CD4-positive, alpha-beta T cell treated with Interferon gamma for 1 hour (primary cell): ENCODE measurements around the gene SAMD15.
A peak's percentile ranks its signal among the peaks of the same experiment; 100 is the strongest.
"Not testable (repeated sequence)": the region's sequence is repeated elsewhere in the genome, so short reads cannot be mapped to it uniquely, and the experiment has no call there.

Source experiments
- DNase-seq: peaks from one replicate; pipeline ENCODE4 v3.0.0-alpha.2; 2020

SAMD15 gene

DNA sequence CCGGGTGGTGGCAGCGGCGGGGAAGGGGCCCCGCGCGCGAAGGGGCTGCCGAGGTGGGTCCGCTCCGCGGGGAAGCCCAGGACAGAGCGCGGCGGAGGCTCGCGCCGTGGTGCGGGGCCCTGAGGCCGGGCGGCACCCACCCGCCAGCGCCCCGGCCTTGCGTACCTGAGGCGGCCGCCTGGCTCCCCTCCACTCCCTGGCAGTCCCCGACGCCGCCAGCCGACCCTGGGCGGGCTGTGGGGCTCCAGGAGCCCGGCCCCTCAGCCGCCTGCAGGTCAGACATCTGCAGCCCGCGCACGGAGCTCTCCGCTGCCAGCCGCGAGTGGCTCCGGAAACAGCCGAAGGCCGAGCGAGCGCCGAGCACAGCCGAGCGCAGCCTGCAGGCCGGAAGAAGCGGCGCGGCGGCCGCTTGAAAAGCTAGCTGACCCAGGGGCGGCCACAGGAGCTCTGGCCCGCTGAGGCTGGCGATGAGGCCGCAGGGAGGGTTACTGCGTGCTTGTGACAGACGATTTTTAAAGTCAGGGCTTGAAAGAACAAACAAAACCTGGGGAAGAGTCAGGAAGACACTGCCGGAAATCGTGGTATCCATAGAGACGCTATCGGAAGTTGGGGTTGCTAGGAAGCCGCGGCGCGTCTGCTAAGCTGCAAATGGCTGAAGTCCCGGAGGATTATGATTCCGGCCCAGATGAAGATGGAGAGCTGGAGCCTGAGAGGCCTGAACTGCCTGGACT, at the start of gene SAMD15, which contains the start of gene TMED8:
TSS of gene SAMD15 (plus strand) at position 609 of the 731 bp plus-strand sequence. CDS start at position 649, 40 bp downstream.
TSS of gene TMED8 (minus strand) at position 324 of the 731 bp plus-strand sequence. CDS start at position 283, 41 bp downstream.
- peak; percentile 81 for DNase-seq

DNA sequence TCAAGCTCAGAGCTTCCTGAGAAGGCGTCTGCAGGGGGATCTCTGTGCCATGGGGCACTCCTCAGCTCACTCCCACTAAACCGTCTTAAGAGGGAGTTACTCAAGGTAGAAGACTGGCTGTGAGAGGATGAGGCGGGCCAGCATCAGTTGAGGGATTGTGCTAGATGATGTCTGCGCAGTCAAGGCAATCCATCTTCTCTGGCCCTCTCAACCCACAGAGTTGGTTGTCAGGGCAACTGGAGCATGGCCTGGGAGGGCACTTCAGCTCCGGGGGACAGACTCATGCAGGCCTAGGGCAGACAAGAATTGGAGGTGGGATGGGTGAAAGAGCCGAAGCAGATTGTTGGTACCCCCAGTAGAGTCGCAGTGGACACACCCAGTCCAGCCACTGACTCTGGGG, 47.3 kb upstream of the SAMD15 start:
- no peak for DNase-seq

DNA sequence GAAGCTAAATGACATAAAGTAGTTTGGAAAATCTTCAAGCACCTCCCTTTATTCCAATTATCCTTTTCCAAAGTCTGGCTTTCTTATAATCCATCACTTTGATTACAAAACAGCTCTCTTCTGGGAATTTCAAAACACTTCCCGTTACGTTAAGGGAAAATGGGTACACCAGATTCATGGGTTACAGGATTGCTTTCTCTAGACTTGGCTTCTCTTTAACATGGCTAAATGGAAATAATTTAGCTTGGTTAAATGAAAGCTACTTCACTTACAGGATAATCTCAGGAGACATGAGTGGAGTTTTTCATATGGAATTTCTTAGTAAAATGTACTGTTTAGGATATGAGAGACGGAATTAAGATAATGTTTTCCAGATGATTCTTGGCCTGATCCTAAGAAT, 41.6 kb upstream of the SAMD15 start:
- no peak for DNase-seq

DNA sequence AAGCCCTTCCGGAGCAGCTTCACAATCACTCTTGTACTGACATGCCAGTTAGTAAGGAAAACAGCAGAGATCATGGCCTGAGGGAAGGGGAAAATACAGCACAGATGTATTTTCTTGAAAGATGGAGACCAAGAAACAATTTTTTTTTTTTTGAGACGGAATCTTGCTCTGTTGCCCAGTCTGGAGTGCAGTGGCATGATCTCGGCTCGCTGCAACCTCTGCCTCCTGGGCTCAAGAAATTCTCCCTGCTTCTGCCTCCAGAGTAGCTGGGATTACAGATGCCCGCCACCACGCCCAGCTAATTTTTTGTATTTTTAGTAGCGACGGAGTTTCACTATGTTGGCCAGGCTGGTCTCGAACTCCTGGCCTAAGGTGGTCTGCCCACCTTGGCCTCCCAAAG, 39.9 kb upstream of the SAMD15 start:
- DNase-seq: not testable (repeated sequence)

DNA sequence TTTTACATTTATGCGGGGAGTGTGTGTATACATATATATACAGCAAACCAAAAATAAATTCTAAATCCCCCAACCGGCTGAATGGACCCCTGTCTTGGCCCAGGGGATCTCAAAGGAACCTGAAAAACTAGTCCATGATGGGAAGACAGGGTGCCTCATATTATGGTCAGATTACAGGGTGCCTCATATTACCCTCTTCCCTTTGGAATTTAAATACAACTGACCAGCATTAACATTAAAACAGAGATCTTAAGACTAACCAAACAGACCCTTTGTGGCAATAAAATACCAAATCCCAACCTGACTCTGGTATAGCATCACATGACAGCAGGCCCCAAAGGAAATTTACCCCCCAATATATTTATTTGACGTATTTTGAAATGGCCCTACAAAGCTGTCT, 39.3 kb upstream of the SAMD15 start:
- no peak for DNase-seq

DNA sequence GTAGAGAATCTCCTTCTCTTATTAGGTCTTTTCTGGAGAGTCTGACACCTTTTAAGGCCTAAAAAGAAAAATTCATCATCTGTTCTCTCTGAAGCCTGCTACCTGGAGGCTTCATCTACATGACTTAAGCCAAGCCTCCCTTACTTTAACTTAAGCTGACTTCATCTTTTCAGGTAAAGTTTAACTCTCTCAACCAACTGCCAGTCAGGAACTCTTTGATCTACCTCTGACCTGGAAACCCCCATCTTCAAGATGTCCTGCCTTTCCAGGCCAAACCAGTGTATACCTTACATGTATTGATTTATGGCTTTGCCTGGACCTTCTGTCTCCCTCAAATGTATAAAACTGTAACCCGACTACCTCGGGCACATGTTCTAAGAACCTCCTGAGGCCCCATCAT, 38.9 kb upstream of the SAMD15 start:
- no peak for DNase-seq

DNA sequence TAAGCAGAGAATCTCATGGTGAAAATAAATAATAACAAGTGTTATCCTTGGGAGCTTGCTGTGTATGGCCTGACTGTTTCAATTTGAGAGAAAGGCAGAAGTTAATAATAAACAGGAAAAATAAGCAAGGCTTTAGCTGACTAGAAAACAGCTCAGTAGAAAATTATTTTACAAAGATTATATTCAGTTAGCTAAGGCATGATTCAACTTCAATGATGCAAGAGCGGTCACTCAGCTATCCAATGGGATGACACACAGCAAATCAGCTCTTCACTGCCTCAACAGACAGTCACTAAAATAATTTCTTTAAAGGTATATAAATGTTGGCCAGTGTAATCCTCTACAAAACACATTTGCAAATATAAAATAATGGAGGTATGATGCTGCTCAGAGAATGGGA, 37.8 kb upstream of the SAMD15 start:
- no peak for DNase-seq

DNA sequence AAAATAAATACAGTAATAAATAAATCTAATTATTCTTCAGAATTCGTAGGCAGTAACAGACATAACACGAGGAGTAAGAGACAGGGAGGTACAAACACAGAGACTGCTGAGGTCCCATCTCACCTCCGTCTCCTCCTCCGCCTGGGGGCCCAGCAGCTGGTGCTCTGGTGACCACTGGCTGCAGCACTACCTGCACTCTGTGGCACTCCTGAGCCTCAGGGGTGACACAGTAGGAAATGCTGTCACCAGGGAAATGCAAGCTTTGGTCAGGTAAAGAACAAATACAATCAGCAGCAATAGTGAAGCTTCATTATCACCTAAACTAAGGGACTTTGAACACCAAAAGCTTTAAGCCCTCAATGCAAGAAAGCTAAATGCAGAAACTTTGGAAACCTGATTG, 36.8 kb upstream of the SAMD15 start:
- DNase-seq: no peak

DNA sequence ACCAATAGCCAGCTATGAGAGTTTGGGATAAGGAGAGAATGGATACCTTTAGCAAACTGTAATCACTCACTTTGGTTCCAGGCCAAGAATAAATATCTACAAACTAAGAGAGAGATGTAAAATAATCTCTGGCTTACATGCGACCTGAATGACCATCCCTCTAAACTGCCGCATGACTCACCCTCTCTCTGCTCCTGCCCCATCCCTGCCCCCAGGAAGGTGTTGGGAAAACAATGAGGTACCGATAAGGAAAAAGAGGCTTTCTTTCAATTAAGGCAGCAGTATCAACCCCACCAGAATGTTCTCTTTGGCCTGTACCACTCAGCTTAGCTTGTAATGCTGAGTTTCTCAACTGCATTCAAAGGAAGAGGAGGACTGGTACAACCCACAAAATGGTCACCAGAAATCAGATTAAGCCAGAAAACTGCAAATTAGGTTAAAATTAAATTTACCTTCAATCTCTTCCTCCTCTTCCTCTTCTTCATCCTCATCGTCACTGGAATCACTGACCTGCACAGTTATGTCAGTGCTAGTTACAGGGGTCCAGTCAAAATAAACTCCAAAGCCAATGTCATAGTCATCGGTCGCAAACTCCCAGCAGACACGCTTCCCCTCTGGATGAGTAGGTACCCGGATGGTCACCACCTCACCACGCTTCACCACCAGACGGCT, 34.3 kb upstream of the SAMD15 start:
- no peak for DNase-seq

DNA sequence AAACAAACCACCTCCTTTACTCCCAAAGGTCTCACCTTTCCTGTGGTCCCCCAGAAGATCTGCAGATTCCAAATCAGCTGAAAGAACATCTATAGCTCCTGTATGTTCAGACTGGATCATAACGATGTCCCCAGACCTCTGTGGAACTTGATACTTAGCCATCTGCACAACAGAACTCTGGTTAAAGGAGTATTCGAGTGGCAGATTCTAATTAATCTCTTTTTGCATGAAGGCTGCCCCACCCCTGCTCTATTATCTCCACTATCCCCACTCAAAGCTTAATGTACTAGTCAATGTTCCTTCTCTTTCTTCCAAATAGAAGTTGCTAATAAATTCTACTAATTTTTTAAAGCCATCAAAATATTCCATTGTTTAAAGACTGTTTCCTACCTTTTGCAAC, 33.5 kb upstream of the SAMD15 start:
- no peak for DNase-seq

DNA sequence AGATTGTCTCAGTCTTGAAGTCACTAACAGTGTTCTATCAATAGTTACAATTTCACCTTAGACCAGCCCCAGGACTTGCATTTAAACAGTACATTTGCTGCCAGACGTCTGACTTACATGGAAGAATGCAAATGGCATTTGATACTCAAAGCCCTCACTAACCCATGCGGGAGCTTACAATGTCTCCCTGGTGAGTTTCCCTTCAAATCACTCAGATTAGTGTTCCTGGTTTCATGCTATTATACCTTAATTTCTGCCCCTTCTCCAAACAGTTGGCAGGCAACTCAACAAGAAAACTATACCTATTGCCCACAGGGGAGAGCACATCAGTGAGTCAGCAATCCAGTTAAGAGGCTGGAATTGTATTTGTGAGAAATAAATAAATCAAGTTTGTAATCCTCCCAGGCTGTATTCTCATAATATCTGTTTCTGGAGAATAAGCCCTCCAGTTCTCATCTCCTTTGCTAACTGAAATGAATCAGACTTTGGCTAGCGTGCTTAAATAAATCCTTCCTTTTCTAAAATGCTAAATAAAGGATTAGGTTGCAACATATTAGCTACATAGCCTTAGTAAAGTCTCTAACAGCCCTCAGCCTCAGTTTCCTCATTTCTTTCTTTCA, 32.7 kb upstream of the SAMD15 start:
- DNase-seq: no peak

DNA sequence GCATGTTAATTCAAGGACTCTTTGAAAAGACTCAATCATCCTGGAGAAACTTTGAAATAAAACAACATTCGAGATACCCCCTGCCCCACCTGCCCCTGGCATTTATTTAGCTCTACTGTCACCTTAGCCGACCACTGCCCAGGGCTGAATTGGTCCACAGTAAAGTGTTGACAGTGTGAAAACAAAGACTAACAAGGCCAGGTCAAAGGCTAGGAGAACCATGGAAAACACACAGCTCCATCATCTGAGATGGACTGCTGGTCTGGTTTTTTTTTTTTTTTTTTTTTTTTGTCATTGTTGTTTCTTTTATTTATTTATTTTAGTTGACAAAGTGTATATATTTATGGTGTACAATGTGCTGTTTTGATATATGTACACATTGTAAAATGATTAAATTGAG, 30.7 kb upstream of the SAMD15 start:
- no peak for DNase-seq

DNA sequence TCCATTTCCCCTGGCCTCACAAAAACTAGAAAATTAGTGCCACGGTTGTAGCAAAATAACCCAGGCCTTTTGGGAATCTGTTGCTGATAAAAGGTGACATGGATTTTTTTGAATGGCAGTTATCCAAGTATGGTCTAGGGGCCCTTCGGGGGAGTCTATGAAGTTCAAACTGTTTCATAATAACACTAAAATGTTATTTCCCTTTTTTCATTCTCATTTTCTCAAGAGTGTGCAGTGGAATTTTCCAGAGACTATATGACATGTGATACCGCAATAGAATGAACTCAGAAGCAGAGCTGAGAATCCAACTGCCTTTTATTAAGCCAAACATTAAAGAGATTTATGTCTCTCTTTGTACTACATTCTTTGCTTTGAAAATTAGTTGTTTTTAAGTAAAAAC, 29.4 kb upstream of the SAMD15 start:
- no peak for DNase-seq

DNA sequence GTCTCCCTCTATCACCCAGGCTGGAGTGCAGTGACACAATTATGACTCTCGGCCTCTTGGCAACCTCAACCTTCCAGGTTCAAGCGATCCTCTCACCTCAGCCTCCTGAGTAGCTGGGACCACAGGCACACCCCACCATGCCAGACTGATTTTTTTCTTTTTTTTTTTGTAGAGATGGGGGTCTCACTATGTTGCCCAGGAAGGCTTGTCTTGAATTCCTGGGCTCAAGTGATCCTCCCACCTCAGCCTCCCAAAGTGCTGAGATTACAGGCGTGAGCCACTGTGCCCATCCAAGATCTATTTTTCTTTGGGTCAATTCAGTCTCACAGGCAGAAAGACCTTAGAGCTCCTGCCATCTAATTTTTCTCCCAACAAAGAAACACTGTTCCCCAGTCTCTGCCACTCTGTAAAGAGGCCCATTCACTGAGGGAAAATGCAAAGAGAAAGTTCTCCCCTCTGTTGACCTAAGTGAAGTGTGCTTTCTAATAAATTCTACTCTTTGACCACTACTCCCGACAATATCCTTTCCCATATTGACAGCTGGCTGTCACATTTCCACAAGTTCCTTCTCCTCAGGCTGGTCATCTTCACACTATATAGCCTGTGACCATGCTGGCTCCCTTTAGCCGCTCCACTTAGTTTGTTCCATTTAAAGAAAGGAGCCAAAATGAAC, 23.6 kb upstream of the SAMD15 start:
- DNase-seq: no peak

DNA sequence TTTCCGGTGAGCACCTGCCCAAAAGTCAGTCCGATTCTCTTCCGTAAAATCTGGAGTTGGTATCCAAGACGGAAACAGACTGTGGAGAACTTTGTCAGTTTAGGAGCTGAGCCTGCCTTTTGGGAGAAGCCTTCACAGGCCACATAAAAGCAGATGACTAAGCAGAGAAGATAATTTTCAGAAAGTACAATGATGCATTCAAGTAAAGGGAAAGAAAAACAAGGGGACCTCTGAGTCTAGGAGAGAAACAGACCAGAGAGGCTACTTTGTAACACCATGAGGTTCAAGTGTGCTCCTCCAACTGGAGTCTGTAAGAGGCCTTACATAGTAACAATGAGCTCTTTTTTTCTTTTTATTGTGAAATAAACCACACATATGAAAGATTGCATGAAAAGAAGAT, 21.4 kb upstream of the SAMD15 start:
- no peak for DNase-seq

DNA sequence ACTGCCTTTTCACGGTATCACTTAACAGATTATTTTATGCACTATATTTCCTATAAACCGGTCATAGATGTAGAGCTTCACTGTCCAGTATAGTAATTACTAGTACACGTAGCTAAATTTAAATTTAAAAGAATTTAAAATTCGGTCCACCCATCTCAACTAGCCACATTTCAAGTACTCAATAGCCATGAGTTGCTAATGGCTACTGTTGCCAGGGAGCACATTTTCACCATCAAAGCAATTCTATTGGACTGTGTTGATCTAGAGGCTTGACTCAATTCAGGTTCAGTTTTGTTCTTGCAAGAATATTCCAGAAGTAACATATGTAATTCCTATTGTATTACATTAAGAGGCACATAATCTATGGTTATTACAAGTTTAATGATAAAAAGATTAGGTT, 20.3 kb upstream of the SAMD15 start:
- no peak for DNase-seq

DNA sequence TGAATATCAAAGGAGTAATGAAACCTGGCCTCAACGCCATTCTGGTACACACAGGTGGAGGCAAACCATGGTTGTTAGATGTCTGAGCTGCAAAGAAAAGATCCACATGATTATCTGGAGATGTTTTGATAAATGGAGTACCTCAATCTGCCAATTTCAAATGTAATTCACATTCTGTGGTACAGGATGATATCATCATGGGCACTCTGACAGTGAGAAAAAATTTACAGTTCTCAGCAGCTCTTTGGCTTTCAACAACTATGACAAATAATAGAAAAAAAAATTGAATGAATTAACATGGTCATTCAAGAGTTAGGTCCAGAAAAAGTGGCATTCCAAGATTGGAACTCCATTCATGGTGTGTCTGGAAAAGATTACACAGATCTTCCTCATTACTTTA, 17.6 kb upstream of the SAMD15 start:
- no peak for DNase-seq

DNA sequence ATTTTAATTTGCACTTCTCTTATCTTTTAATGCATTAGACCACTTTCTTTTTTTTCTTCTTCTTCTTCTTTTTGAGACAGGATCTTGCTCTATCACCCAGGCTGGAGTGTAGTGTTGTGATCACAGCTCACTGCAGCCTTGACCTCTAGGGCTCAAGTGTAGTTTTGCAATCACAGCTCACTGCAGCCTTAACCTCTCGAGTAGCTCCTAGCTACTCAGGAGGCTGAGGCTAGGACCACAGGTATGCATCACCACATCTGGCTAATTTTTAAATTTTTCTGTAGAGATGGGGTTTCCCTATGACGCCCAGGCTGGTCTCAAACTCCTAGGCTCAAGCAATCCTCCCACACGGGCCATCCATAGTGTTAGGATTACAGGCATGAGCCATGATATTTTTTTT, 13.0 kb upstream of the SAMD15 start:
- DNase-seq: no peak

DNA sequence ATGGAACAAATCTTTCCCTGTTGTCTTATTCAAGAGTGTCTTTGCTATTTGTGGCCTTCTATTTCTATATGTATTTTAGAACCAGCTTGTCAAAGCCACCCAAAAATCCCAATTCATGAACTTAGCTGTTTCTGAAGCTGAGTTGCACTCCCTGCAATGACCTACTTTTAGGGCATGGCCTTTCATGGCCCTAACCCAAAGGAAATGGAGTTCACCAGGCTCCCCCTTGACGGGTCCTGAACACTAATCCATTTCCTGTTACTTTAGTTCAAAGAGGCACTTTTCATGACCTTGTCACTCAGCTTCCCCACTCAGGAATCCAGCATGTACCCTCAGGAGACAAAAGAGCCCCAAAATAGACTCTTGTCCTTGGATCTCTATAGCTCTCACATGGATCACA, 7.9 kb upstream of the SAMD15 start:
- no peak for DNase-seq

DNA sequence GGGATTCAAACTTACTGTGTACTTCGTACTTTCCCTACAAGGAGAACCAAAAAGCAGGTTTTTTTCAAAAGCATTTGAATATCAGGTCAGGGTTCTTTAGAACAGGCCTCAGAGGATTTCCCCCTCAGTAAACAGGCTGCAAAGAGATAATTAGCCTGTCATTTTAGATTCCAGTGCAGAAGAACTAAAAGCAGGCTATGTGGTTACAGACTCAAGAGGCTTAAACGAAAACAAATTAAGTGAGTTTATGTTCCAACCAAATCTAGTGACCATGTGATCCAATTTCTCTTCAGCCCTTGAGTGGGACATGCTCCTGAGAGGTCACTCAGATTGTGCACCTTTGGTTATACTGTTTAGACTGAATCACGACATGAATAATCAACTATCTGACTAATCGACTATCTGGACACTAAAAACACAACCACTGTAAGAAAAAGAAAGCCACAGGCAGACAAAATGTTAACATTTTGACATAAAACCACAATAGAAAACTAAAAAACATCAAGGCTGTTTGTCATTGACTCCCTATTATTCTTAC, 4.8 kb upstream of the SAMD15 start:
- DNase-seq: no peak

DNA sequence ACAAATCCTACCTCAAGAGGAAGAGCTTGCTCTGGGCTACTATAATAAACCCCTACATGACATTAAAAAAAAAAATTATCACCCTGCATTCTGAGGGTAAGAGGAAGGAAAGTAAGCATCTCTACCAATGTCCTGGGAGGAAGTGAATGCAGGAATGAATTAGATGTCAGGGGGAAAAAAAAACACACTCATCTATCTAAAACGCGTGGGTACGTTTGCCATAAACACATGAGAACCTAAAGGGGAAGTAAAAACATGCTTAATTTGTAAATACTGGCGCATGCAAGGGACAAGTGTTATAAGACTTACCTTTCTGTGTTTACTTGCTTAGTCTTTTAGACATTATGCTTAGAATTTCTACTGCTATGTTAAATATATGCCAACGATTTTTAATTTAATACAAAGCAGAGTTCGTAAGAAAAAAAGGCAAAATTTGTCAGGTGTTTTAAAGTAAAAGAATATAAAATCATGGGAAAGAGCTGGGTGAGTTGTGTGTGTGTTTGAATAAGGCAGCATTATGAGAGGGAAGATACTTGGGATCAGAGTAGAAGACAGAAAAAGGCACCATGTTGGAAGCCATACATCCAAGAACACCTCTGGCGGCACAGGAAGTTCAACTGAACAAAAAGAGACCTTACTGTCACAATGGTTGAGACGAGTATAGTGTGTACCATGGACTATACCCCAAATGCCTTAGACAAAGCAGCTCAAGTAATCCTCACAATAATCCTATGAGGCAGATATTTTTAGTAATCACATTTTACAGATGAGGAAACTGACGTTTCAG, 1.8 kb upstream of the SAMD15 start:
- DNase-seq: no peak

DNA sequence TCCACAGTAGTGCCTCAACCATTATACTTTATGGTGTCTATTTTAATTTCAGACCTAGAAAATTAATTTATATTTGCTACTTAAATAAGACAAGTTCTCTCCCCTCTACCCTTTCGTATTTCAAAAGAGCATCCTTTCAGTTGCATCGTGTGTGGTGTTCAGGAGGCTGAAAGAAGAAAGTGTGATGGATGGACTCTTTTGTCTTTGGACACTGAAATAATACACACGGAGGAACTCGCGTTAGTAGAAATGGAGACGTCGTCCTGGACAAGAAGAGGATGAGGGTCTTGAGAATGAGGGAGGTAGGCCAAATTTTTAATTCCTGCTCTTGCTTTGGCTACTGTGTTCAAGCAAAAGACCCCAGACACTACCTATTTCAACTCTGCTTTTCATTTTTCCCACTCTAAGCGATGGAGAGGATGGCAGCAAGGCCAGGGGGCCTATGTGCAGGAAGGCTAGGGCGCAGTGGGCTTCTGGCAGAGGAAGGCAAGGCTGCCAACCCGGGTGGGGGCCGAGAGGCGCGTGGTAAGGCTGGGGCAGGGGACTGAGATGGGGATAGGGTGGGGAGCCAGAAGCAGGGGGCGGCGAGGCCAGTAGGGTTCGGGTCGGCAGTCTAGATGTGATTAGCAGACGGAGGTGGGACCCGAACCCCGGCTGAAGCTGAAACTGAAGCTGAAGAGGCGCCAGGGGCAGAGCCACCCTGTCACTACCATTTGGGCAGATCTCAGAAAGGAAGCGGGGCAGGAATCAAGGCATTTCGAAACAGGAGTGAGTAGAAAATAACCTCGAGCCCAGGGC, 1.0 kb upstream of the SAMD15 start:
- DNase-seq: peak; percentile 7
